Measurements from ENCODE around the gene LAMC3.

- TF ChIP-seq EZH2 (IDR thresholded peaks at IDR 0.05) (no peak), CTCF (IDR thresholded peaks at IDR 0.05) (no peak), EZH2phosphoT487 (IDR thresholded peaks at IDR 0.05) (no peak)
Observed at GRCh38 chr9:131094015-131094414, 85.0 kb downstream of the LAMC3 start.

Data from neural progenitor cell (in vitro differentiated cells).